ENCODE measurements around the gene PAQR5. TPM values are rescaled to one million over a fixed set of nuclear protein-coding genes. Genes with fewer than 3 reads are reported as not detected.

Gene PAQR5
- total RNA-seq, 1 donor from 2014 or later = 0.63 TPM

DNA sequence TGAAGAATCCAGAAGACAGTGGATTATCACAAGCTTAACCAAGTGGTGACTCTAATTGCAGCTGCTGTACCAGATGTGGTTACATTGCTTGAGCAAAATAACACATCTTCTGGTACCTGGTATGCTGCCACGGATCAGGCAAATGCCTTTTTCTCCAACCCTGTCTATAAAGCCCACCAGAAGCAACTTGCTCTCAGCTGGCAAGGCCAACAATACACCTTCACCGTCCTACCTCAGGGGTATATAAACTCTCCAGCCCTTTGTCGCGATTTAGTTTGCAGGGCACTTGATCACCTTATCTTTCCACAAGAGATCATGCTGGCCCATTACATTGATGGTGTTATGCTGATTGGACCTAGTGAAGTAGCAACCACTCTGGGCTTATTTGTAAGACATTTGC is 52.6 kb downstream of the PAQR5 start:
- DNase-seq = no peak
- no peaks in the 10 kb centered on the region for H3K4me1 ChIP-seq
- no peaks in the 10 kb centered on the region for H3K27me3 ChIP-seq (ENCODE audit: low read depth)
- H3K9me3 ChIP-seq (replicated peaks) = no peaks in the 10 kb centered on the region
- intact Hi-C loops (cut with micrococcal nuclease) = no loop called here
- no peak overlapping the region for H3K4me3 ChIP-seq
- no peak overlapping the region for H3K27ac ChIP-seq (replicated peaks)
- H3K36me3 ChIP-seq = no peaks in the 10 kb centered on the region
- TF ChIP-seq, protein P1, sequence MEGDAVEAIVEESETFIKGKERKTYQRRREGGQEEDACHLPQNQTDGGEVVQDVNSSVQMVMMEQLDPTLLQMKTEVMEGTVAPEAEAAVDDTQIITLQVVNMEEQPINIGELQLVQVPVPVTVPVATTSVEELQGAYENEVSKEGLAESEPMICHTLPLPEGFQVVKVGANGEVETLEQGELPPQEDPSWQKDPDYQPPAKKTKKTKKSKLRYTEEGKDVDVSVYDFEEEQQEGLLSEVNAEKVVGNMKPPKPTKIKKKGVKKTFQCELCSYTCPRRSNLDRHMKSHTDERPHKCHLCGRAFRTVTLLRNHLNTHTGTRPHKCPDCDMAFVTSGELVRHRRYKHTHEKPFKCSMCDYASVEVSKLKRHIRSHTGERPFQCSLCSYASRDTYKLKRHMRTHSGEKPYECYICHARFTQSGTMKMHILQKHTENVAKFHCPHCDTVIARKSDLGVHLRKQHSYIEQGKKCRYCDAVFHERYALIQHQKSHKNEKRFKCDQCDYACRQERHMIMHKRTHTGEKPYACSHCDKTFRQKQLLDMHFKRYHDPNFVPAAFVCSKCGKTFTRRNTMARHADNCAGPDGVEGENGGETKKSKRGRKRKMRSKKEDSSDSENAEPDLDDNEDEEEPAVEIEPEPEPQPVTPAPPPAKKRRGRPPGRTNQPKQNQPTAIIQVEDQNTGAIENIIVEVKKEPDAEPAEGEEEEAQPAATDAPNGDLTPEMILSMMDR (IDR thresholded peaks at IDR 0.05; ENCODE audit: borderline replicate concordance) = no peak

- TF ChIP-seq, protein P1 (IDR thresholded peaks at IDR 0.05; ENCODE audit: borderline replicate concordance) = no peak
- H3K4me1 ChIP-seq = no peaks in the 10 kb centered on the region
- no peaks in the 10 kb centered on the region for H3K36me3 ChIP-seq
- no peaks in the 10 kb centered on the region for H3K9me3 ChIP-seq (replicated peaks)
- H3K27me3 ChIP-seq (ENCODE audit: low read depth) = no peaks in the 10 kb centered on the region
- intact Hi-C loops (cut with micrococcal nuclease) = no loop called here
- H3K4me3 ChIP-seq = no peak overlapping the region
- H3K27ac ChIP-seq (replicated peaks) = no peak overlapping the region
- DNase-seq = no peak
Observed at GRCh38 chr15:69351884-69352283, 53.2 kb downstream of the PAQR5 start.

DNA sequence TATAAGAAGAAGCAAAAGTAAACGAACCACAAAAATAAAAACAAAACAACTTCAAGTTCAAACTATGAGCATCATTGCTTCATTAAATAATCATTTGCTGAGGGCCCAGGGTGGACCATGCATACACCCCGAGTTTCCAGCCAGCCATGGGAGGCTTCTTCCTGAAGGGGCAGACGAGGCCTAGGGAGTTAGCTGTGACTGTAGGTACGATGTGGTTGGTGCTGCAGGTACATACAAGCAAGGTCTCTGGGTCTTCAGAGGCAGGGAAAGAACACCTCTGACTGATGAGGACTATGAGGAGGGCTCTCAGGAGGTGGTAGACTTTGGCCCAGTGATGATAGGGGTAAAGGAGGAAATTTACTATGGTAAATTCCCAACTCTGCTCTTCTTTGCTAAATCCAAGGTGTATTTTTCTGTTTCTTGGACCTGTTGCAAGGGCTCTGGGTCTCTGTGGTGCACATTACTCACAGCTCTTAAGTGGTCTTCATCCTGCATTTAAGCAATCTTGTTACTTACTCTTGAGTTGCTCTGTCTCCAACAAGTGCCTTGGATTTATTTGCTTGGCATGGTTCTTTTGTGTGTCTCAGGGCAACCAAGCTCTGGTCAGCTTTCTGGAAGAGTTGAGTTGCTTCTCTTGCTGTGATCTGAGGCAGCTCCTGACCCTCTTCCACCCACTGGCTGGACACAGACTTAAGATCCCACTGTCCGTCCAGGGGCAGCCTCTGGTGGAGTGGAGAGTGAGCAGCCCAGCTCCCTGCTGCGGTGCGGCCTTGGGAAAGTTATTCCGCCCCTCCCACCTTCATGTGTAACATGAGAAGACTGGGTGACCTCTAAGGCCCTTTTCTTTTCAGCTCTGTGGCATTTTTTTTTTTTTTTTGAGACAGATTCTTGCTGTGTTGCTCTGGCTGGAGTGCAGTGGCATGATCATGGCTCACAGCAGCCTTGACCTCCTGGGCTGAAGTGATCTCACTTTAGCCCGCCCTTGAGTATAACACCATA is 59.4 kb downstream of the PAQR5 start:
- Histone ChIP-seq H3K4me3 (no peak overlapping the region), H3K27ac (replicated peaks) (no peak overlapping the region), H3K4me1 (no peaks in the 10 kb centered on the region), H3K9me3 (replicated peaks) (no peaks in the 10 kb centered on the region), H3K27me3 (ENCODE audit: low read depth) (no peaks in the 10 kb centered on the region), H3K36me3 (no peaks in the 10 kb centered on the region)
- intact Hi-C loops (cut with micrococcal nuclease) = no loop called here
- TF ChIP-seq, protein P1 (IDR thresholded peaks at IDR 0.05; ENCODE audit: borderline replicate concordance) = no peak
- no peak for DNase-seq

- Histone ChIP-seq H3K27ac (replicated peaks) (no peak overlapping the region), H3K27me3 (ENCODE audit: low read depth) (no peaks in the 10 kb centered on the region), H3K4me3 (no peak overlapping the region), H3K9me3 (replicated peaks) (no peaks in the 10 kb centered on the region), H3K4me1 (no peaks in the 10 kb centered on the region), H3K36me3 (no peaks in the 10 kb centered on the region)
- TF ChIP-seq, protein P1 (IDR thresholded peaks at IDR 0.05; ENCODE audit: borderline replicate concordance) = no peak
- intact Hi-C loops (cut with micrococcal nuclease) = no loop called here
- no peak for DNase-seq
Observed at GRCh38 chr15:69358850-69359249, 60.1 kb downstream of the PAQR5 start.

DNA sequence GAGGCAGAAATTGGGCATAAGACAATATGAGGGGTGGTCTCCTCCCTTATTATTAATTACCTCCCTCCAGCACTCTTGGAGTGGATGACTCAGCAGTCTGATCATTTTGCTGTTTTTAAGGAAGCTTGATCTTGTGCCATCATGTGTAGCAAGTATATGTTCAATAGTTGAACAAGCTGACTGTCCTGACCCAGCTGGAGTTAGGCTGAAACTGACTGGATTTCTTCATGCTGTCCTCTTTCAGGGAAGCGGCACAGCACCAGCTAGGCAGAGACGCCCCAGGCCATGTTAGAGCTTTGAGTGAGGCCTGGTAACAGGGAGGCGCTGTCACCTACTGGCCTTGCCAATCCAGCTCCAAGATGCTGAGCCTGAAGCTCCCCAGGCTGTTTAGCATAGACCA is 61.0 kb downstream of the PAQR5 start:
- Histone ChIP-seq H3K27ac (replicated peaks) (no peak overlapping the region), H3K9me3 (replicated peaks) (no peaks in the 10 kb centered on the region), H3K36me3 (no peaks in the 10 kb centered on the region), H3K4me3 (no peak overlapping the region), H3K27me3 (ENCODE audit: low read depth) (no peaks in the 10 kb centered on the region), H3K4me1 (no peaks in the 10 kb centered on the region)
- intact Hi-C loops (cut with micrococcal nuclease) = no loop called here
- no peak for DNase-seq
- TF ChIP-seq, protein P1 (IDR thresholded peaks at IDR 0.05; ENCODE audit: borderline replicate concordance) = no peak

Data from left ventricle myocardium inferior (tissue), 1 donor.